Activated CD4-positive, alpha-beta memory T cell treated with anti-CD3 and anti-CD28 coated beads for 36 hours (primary cell): Measurements from ENCODE around the gene PUM2. TPM values are rescaled to one million over a fixed set of nuclear protein-coding genes. Genes with fewer than 3 reads are reported as not detected.

Experiments
- CTCF ChIA-PET: fragments of 350-600 bp; sonication (Branson Sonifier 250); formaldehyde crosslinking; loops from one replicate; lab custom pipeline; 2021; ENCODE audit warnings: antibody characterized with exemption, inconsistent platforms; lab: Charles Lee
- POLR2A ChIA-PET: fragments of 350-600 bp; sonication (Branson Sonifier 250); formaldehyde crosslinking; loops from one replicate; lab custom pipeline; 2021; ENCODE audit warnings: antibody characterized with exemption; lab: Charles Lee
- DNase-seq: peaks from one replicate; pipeline ENCODE4 v3.0.0-alpha.2; 2020
- H3K27ac Mint-ChIP-seq: one replicate; pipeline ENCODE4 v1.8.0; 2021; ENCODE audit warnings: mixed read lengths
- H3K27me3 Mint-ChIP-seq: one replicate; pipeline ENCODE4 v1.8.0; 2021; ENCODE audit warnings: mixed read lengths
- H3K36me3 Mint-ChIP-seq: one replicate; pipeline ENCODE4 v1.8.0; 2021; ENCODE audit warnings: mixed read lengths
- H3K4me1 Mint-ChIP-seq: one replicate; pipeline ENCODE4 v1.8.0; 2021; ENCODE audit warnings: low read depth, mixed read lengths
- H3K4me3 Mint-ChIP-seq: one replicate; pipeline ENCODE4 v1.8.0; 2021; ENCODE audit warnings: mild to moderate bottlenecking, mixed read lengths
- H3K9me3 Mint-ChIP-seq: one replicate; pipeline ENCODE4 v1.8.0; 2021; ENCODE audit warnings: mixed read lengths
- intact Hi-C: fragments of 100-400 bp; cut with micrococcal nuclease; formaldehyde crosslinking; loops from one replicate; pipeline ENCODE4 v1.15.1; 2023
- total RNA-seq, 2 experiments: library from RNA; stranded (reverse); gene quantifications; one replicate each; pipeline ENCODE4 v1.2.3, GENCODE V29; 2021

PUM2 gene
- total RNA-seq, 2 experiments from 2014 or later = 122 TPM

DNA sequence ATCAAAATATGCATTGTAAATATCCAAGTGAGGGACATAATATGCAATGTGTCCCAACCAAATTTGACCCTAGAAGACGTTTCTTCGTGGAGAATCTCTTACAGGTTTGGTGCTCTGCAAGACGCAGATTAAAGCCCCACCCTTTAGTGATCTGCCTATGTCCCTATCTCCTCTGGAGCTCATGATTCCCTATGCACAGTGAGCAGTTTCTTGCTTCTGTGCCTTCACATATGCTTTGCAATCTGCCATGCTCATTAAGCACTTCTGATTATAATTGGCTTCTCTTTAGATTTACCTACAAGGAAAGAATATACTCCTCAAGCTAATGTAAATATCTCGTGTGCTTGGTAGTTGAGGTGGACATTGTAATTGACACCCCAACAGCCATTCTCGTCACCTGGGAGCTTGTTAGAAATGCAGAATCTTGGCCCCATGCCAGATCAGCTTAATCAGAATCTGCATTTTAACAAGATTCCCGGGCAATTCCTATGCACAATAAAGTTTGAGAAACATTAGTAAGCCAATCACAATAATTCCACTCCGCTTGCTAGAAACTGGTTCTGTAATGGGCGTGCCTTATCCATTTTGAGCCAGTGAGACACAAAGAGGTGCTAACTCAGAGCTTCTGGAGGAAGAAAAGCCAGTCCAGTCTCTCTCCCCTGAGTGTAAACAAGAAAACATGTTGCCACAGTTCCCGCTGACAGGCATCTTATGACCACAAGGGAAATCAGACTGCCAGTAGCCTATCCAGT, 2.8 kb upstream of the PUM2 start:
- intact Hi-C loops = loop anchor here (5.0 kb wide), 1 partner anchor 1006 kb away; no protein-coding TSS in a partner anchor

DNA sequence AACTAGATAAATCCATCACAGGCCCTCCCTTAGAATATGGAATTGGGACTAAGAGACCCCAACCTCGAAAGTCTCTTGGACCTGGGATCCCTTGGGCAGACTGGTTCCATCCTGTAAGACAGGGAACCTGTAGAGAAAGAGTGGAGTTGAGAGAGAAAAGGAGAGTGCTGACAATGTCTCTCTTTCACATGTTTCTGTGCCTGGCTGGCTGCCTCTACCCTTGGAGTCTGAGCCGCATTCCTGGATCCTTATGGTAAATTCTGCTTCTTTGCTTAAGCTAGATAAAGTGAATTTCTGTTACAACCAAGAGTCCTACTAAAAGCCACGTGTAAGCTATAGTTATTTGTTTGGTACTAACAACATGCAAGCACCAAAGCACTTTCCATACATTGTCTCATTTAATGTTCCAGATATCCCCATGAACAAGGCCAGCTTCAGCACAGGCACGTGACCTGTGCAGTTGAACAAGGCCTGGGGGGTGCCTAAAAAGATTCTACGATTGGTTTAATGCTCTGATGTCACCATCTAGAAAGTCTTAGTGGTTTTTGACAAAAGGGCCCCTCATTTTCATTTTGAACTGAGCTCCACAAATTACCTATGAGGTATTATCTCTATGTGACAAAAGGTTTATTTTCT, 2.1 kb upstream of the PUM2 start:
- no peak for DNase-seq
- no peak overlapping the region for H3K27ac Mint-ChIP-seq
- H3K4me1 Mint-ChIP-seq = peaks cover 14% of the 10 kb centered on the region
- H3K9me3 Mint-ChIP-seq = no peaks in the 10 kb centered on the region
- peaks cover 19% of the 10 kb centered on the region for H3K36me3 Mint-ChIP-seq
- ChIA-PET CTCF (interaction anchor here (1.1 to 3.8 kb wide), 5 partner anchors 14 to 298 kb away, joined by 3 to 21 read pairs (median 7); partner anchors contain the start of gene HS1BP3), POLR2A (interaction anchor here (4.7 kb wide), 1 partner anchor 13 kb away, joined by 50 read pairs; no protein-coding TSS in a partner anchor)
- H3K4me3 Mint-ChIP-seq = no peak overlapping the region
- intact Hi-C loops = loop anchor here (5.0 kb wide), 1 partner anchor 1005 kb away; no protein-coding TSS in a partner anchor
- H3K27me3 Mint-ChIP-seq = no peaks in the 10 kb centered on the region

More for the DNA sequence above, 2.8 kb upstream of the PUM2 start:
- CTCF ChIA-PET = interaction anchor here (1.1 to 3.8 kb wide), 6 partner anchors 13 to 298 kb away, joined by 3 to 21 read pairs (median 6); partner anchors contain the start of gene HS1BP3
- POLR2A ChIA-PET = interaction anchor here (4.7 kb wide), 1 partner anchor 12 kb away, joined by 50 read pairs; no protein-coding TSS in a partner anchor
- Mint-ChIP-seq H3K4me3 (no peak overlapping the region), H3K27me3 (no peaks in the 10 kb centered on the region), H3K9me3 (no peaks in the 10 kb centered on the region), H3K4me1 (peaks cover 10% of the 10 kb centered on the region), H3K27ac (peak overlapping the region; percentile 18), H3K36me3 (peaks cover 15% of the 10 kb centered on the region)
- no peak for DNase-seq

DNA sequence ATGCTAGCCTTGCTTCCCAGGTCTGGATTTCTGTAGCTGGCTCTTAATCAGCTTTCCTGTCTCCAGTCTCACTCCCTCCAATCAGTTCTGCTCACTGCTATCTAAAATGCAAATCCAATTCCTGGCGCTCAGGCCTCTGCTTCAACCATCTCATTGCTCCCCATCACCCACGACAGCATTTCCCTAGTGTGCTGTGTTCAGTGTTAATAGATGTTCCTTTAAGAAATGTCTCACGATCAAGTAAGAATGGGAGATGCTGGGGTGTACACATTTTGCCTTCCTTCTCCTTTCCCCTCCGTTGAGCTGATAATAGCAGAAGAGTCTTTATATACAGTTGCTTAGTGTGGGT, 1.6 kb upstream of the PUM2 start:
- Mint-ChIP-seq H3K4me3 (no peak overlapping the region), H3K9me3 (no peaks in the 10 kb centered on the region), H3K4me1 (peaks cover 19% of the 10 kb centered on the region), H3K27me3 (no peaks in the 10 kb centered on the region), H3K36me3 (peaks cover 19% of the 10 kb centered on the region), H3K27ac (no peak overlapping the region)
- POLR2A ChIA-PET = interaction anchor here (1.3 to 4.7 kb wide), 2 partner anchors 13 to 95 kb away, joined by 6 to 50 read pairs; partner anchors contain the start of gene RHOB
- no peak for DNase-seq
- intact Hi-C loops = loop anchor here (5.0 kb wide), 1 partner anchor 1005 kb away; no protein-coding TSS in a partner anchor
- CTCF ChIA-PET = interaction anchor here (1.0 to 3.8 kb wide), 5 partner anchors 26 to 299 kb away, joined by 3 to 21 read pairs (median 5); partner anchors contain the start of gene HS1BP3

DNA sequence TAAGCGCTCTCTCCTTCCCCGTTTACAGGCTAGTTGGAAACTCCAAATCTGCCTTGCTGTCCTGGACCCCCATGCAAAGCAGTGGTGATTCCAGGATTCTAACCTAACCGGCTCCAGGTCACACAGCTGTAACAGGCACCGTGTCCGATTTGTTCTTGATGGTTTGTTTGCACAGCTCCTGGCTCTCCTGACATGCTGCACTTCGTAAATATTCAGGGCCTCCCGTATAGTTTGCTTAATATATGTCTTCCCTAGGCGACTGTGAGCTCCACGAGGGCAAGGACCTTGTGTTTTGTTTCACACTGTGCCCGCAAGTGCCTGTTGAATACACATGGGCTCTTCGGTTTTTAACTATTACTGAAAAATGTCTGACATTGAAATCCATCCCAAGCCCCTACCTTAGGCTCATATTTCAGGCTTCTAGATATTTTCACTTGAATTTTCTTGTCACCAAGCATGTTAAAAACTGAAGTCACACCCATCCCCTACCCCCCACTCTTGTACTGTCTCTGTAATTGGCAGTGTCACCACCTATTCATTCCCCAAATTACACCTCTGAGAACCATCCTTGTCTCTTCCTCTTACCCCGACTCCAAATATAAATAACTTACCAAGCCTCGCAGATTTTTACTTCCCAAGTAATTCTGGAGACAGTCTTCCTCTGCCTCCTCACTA, 1.0 kb upstream of the PUM2 start:
- intact Hi-C loops = loop anchor here (1.0 to 5.0 kb wide), 4 partner anchors 14 to 1004 kb away; partner anchors contain the start of genes HS1BP3 and LDAH
- H3K4me1 Mint-ChIP-seq = peaks cover 24% of the 10 kb centered on the region
- H3K27ac Mint-ChIP-seq = no peak overlapping the region
- H3K27me3 Mint-ChIP-seq = no peaks in the 10 kb centered on the region
- peaks cover 23% of the 10 kb centered on the region for H3K36me3 Mint-ChIP-seq
- H3K4me3 Mint-ChIP-seq = no peak overlapping the region
- CTCF ChIA-PET = interaction anchor here (0.9 to 3.8 kb wide), 6 partner anchors 9 to 299 kb away, joined by 3 to 21 read pairs (median 4); partner anchors contain the start of gene HS1BP3
- POLR2A ChIA-PET = interaction anchor here (0.6 to 4.7 kb wide), 5 partner anchors 9 to 96 kb away, joined by 3 to 50 read pairs (median 5); partner anchors contain the start of gene RHOB
- H3K9me3 Mint-ChIP-seq = no peaks in the 10 kb centered on the region
- DNase-seq = no peak

DNA sequence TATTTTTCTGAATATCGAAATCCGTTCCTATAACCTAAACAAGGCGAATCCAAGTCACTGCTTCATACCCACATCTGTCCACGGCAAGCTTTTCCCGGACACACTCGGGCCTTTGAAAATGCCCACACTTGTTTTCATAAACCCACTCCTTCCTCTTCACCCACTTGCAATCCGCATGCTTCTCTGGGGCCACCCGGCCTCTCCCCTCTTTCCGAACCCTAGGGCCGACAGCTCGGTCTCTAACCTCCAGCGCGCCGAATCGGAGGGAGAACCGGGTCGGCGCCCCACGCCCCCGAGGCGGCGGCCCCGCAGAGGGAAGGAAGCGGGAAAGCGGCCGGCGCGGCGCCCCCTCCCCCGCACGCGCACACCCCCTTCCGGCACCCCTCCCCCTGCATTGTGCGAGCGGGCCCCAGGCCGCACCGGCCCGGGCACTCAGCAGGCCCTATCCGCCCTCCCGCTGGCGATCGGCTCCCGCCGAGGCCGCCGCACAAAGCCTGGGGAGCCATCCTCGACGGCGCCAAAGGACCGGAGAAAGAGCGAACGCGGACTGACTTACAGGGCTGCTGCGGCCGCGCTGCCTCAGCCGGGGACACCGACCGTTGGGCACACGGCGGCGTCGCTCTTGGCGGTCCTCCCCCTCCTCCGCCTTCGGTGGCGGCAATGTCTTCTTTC, 467 bp downstream of the PUM2 start:
- intact Hi-C loops = loop anchor here (1.0 to 5.0 kb wide), 5 partner anchors 97 to 1003 kb away; partner anchors contain the start of genes LAPTM4A, LDAH and RHOB
- Mint-ChIP-seq H3K27ac (peak overlapping the region; percentile 93), H3K36me3 (peaks cover 25% of the 10 kb centered on the region), H3K4me3 (no peak overlapping the region), H3K4me1 (peaks cover 39% of the 10 kb centered on the region), H3K27me3 (no peaks in the 10 kb centered on the region), H3K9me3 (no peaks in the 10 kb centered on the region)
- CTCF ChIA-PET = interaction anchor here (1.0 to 4.6 kb wide), 4 partner anchors 15 to 301 kb away, joined by 3 to 52 read pairs (median 4); partner anchors contain the start of gene HS1BP3
- DNase-seq = peak; percentile 74
- POLR2A ChIA-PET = interaction anchor here (0.7 to 4.7 kb wide), 8 partner anchors 10 to 87 kb away, joined by 3 to 50 read pairs (median 4); no protein-coding TSS in a partner anchor

DNA sequence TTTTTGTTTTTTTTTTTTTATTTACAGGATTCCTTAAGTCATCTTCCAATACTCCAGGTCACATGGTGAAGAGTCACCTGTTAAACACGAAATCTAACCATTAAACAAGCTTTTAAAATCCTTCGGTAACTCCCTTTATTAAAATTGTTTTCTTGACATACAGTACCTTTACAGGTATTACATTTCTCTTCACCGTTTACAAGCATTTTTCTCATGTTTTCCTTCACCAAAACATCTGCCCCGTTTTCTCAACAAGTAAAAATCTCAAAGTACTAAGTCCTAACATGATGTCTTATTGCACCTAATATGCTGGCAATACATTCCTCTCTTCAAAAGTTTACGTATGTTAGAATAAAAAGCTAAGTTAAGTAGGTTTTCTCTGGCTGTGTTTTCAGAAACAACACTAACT, 1.1 kb downstream of the PUM2 start:
- ChIA-PET CTCF (interaction anchor here (0.6 to 4.6 kb wide), 5 partner anchors 16 to 301 kb away, joined by 3 to 52 read pairs (median 4); partner anchors contain the start of gene HS1BP3), POLR2A (interaction anchor here (0.7 to 4.7 kb wide), 9 partner anchors 11 to 87 kb away, joined by 3 to 50 read pairs (median 4); no protein-coding TSS in a partner anchor)
- intact Hi-C loops = loop anchor here (2.0 kb wide), 1 partner anchor 23 kb away; no protein-coding TSS in a partner anchor
- no peak for DNase-seq
- H3K4me3 Mint-ChIP-seq = no peak overlapping the region
- peaks cover 43% of the 10 kb centered on the region for H3K4me1 Mint-ChIP-seq
- peak overlapping the region; percentile 93 for H3K27ac Mint-ChIP-seq
- peaks cover 27% of the 10 kb centered on the region for H3K36me3 Mint-ChIP-seq
- no peaks in the 10 kb centered on the region for H3K9me3 Mint-ChIP-seq
- no peaks in the 10 kb centered on the region for H3K27me3 Mint-ChIP-seq

DNA sequence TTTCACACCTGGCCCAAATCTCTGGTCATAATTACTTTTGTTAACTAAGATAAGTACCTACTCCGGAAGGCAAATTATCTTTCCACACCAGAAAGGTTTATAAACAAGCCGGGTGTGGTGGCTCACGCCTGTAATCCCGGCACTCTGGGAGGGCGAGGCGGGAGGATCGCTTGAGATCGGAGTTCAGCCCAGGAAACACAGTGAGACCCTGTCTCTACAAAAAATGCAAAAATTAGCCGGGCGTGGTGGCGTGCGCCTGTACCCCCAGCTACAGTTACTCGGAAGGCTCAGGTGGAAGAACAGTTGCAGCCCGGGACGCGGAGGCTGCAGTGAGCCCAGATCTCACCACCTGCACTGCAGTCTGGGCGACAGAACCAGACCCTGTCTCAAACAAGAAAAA, 2.1 kb downstream of the PUM2 start:
- peak; percentile 29 for DNase-seq
- H3K27me3 Mint-ChIP-seq = no peaks in the 10 kb centered on the region
- no peaks in the 10 kb centered on the region for H3K9me3 Mint-ChIP-seq
- peak overlapping the region; percentile 93 for H3K27ac Mint-ChIP-seq
- peaks cover 27% of the 10 kb centered on the region for H3K36me3 Mint-ChIP-seq
- peaks cover 46% of the 10 kb centered on the region for H3K4me1 Mint-ChIP-seq
- POLR2A ChIA-PET = interaction anchor here (0.6 to 1.5 kb wide), 3 partner anchors 9 to 21 kb away, joined by 4 read pairs; no protein-coding TSS in a partner anchor
- no peak overlapping the region for H3K4me3 Mint-ChIP-seq
- intact Hi-C loops = loop anchor here (2.0 kb wide), 1 partner anchor 22 kb away; no protein-coding TSS in a partner anchor
- CTCF ChIA-PET = interaction anchor here (4.6 kb wide), 1 partner anchor 22 kb away, joined by 52 read pairs; no protein-coding TSS in a partner anchor

DNA sequence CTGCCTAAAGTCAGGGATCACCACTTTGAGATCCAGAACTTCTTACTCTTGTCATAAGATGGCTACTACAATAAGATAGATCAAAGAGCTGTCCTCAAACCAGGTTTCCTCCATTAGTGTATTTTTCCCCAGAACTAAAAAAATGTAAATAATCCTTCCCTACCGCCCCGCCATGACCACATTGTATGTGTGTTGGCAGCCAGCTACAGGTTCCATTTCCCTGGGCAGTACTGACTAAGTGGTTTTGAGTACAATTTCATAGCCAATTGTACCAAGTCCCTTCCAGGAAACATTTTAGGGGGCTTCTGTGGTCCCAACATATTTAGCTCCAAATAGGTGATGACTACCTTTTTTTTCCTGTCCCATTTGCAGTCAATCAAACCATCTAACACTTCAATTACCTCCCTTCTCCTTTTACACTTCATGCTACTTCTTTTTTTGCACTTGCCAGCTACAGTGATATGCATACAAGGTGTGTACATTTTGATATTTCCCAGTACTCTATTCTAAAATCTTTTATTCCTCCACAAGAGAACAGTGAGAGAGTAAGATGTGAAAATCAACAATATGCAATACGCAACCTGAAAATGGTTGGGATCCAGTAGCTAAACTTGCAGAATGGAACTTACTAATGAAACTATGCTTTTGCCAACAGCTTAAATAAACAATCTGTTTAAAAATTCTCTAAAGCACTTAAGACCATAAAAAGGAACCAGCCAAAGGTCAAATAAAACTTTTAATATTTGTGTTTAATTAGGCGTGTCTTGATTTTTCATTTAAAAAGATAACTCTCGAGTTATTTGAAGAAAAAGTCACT, 3.9 kb downstream of the PUM2 start:
- DNase-seq = no peak
- Mint-ChIP-seq H3K4me1 (peaks cover 52% of the 10 kb centered on the region), H3K27me3 (no peaks in the 10 kb centered on the region), H3K27ac (peak overlapping the region; percentile 39), H3K36me3 (peaks cover 27% of the 10 kb centered on the region), H3K4me3 (no peak overlapping the region), H3K9me3 (no peaks in the 10 kb centered on the region)
- ChIA-PET CTCF (interaction anchor here (1.3 to 4.6 kb wide), 3 partner anchors 20 to 32 kb away, joined by 3 to 52 read pairs (median 4); no protein-coding TSS in a partner anchor), POLR2A (interaction anchor here (1.1 kb wide), 2 partner anchors 19 to 101 kb away, joined by 3 read pairs; no protein-coding TSS in a partner anchor)
- intact Hi-C loops = no loop called here

DNA sequence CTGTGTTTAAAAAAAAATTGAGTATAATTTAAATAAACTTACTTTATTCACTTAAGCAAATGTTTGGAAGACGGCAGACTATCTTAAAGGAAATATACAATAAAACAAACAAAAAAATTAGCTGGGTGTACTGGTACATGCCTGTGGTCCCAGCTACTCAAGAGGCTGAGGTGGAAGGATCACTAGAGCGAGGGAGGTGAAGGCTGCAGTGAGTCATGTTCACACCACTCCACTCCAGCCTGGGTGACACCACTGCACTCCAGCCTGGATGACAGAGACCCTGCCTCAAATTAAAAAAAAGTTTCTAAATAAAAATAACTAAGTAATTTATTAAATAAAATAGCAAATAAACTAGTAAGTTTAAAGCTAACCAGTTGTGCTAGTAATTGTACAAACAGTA, 7.5 kb downstream of the PUM2 start:
- H3K9me3 Mint-ChIP-seq = no peaks in the 10 kb centered on the region
- H3K27me3 Mint-ChIP-seq = no peaks in the 10 kb centered on the region
- intact Hi-C loops = no loop called here
- CTCF ChIA-PET = interaction anchor here (0.6 to 2.2 kb wide), 5 partner anchors 17 to 300 kb away, joined by 3 to 25 read pairs (median 4); no protein-coding TSS in a partner anchor
- H3K36me3 Mint-ChIP-seq = peaks cover 10% of the 10 kb centered on the region
- POLR2A ChIA-PET = no interaction called here
- H3K27ac Mint-ChIP-seq = no peak overlapping the region
- peak; percentile 36 for DNase-seq
- H3K4me1 Mint-ChIP-seq = peaks cover 76% of the 10 kb centered on the region
- H3K4me3 Mint-ChIP-seq = no peak overlapping the region

DNA sequence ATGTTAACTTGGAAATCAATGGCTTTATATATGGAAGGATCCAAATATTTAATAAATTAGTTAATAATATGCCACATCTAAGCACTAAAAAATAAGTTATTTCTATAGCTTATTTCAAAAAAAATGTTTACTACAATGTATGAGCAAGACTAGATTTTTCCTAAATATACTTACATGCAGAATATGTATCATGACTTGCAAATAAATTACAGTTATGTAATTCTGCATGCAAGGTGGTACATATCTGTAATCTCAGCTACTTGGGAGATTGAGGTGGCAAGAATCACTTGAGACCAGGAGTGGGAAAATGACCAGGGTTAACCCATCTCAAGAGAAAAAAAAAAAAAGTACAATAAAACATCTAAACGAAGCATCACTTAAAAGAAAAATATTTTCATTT, 11.6 kb downstream of the PUM2 start:
- no peak for DNase-seq
- Mint-ChIP-seq H3K27me3 (no peaks in the 10 kb centered on the region), H3K9me3 (no peaks in the 10 kb centered on the region), H3K4me3 (no peak overlapping the region), H3K36me3 (peaks cover 1% of the 10 kb centered on the region), H3K27ac (no peak overlapping the region), H3K4me1 (peaks cover 77% of the 10 kb centered on the region)
- intact Hi-C loops = no loop called here
- ChIA-PET CTCF (interaction anchor here (7.3 kb wide), 1 partner anchor 13 kb away, joined by 66 read pairs; no protein-coding TSS in a partner anchor), POLR2A (no interaction called here)
